Measurements from ENCODE around the gene HBQ1.

GRCh38 chr16:142405-142967, 37.8 kb upstream of the HBQ1 start:
- TF ChIP-seq CTCF (IDR thresholded peaks at IDR 0.05; ENCODE audit: insufficient read depth, low read depth, low read length) (no peak), EZH2 (IDR thresholded peaks at IDR 0.05; ENCODE audit: insufficient read depth, low read length) (no peak)

All from astrocyte (in vitro differentiated cells and primary cell).